SW 1271 (cell line): ENCODE results near the gene HOMER2.
"Not testable (repeated sequence)": the region's sequence is repeated elsewhere in the genome, so short reads cannot be mapped to it uniquely, and the experiment has no call there.

ENCODE experiments used
- DNase-seq, 2 experiments: peaks; one replicate each; lab custom pipeline; 2025; lab: John Stamatoyannopoulos, UW

Gene HOMER2

GRCh38 chr15:82893473-82893872 lies 59.0 kb downstream of the HOMER2 start:
- DNase-seq = not testable (repeated sequence)

- DNase-seq = no peak
Measured at GRCh38 chr15:82892573-82892972, 59.9 kb downstream of the HOMER2 start.

GRCh38 chr15:82890995-82891390 lies 61.5 kb downstream of the HOMER2 start:
- no peak for DNase-seq

GRCh38 chr15:82890338-82890994 lies 62.1 kb downstream of the HOMER2 start:
- DNase-seq = no peak

- no peak for DNase-seq
Measured at GRCh38 chr15:82882273-82882928, 70.1 kb downstream of the HOMER2 start.

GRCh38 chr15:82881747-82882146 lies 70.8 kb downstream of the HOMER2 start:
- no peak for DNase-seq

- DNase-seq = no peak
Measured at GRCh38 chr15:82880704-82881103, 71.8 kb downstream of the HOMER2 start.

- no peak for DNase-seq
Measured at GRCh38 chr15:82878325-82878724, 74.2 kb downstream of the HOMER2 start.

GRCh38 chr15:82877825-82878224 lies 74.7 kb downstream of the HOMER2 start:
- no peak for DNase-seq

- no peak for DNase-seq
Measured at GRCh38 chr15:82875411-82876003, 77.0 kb downstream of the HOMER2 start.

- DNase-seq = no peak
Measured at GRCh38 chr15:82874961-82875360, 77.6 kb downstream of the HOMER2 start.

GRCh38 chr15:82874267-82874666 lies 78.3 kb downstream of the HOMER2 start:
- DNase-seq = no peak

- DNase-seq = no peak
Measured at GRCh38 chr15:82873000-82873680, 79.4 kb downstream of the HOMER2 start.

GRCh38 chr15:82871832-82872484 lies 80.6 kb downstream of the HOMER2 start:
- no peak for DNase-seq

GRCh38 chr15:82871358-82871757 lies 81.2 kb downstream of the HOMER2 start:
- no peak for DNase-seq

- DNase-seq = no peak
Measured at GRCh38 chr15:82870727-82871320, 81.7 kb downstream of the HOMER2 start.

GRCh38 chr15:82865981-82866380 lies 86.5 kb downstream of the HOMER2 start:
- DNase-seq = not testable (repeated sequence)

GRCh38 chr15:82865581-82865980 lies 86.9 kb downstream of the HOMER2 start:
- not testable (repeated sequence) for DNase-seq

GRCh38 chr15:82864967-82865366 lies 87.6 kb downstream of the HOMER2 start:
- DNase-seq = no peak

GRCh38 chr15:82862886-82863285 lies 89.6 kb downstream of the HOMER2 start:
- no peak for DNase-seq

GRCh38 chr15:82858932-82859331 lies 93.6 kb downstream of the HOMER2 start:
- DNase-seq = no peak
